H1 (cell line): ENCODE measurements around the gene CHFR. TPM values are rescaled to one million over a fixed set of nuclear protein-coding genes. Genes with fewer than 3 reads are reported as not detected.

Source experiments
- CTCF ChIA-PET: fragments of 300-600 bp; sonication (Branson Sonifier 250); formaldehyde crosslinking; loops from one replicate; lab custom pipeline; 2021; ENCODE audit not compliant: partially characterized antibody; lab: Charles Lee
- POLR2A ChIA-PET: fragments of 300-600 bp; sonication (Branson Sonifier 250); formaldehyde crosslinking; loops from one replicate; lab custom pipeline; 2021; ENCODE audit warnings: inconsistent platforms; ENCODE audit not compliant: partially characterized antibody; lab: Charles Lee
- DNase-seq, 2 experiments: peaks; one replicate each; pipeline versions ENCODE4 v3.0.0 to v3.0.0-alpha.2; 2010 to 2022; ENCODE audit warnings: low spot score in 2 of 2, low read depth in 1 of 2, mixed read lengths in 1 of 2
- FAIRE-seq: peaks from 2 replicates; lab custom pipeline; 2011; peaks lifted over from hg19 to GRCh38; lab: Jason Lieb, UNC
- H2AFZ ChIP-seq: 2 replicates; pipeline ENCODE4 v1.8.1; 2012; ENCODE audit warnings: low read length, inconsistent platforms
- H2AK5ac ChIP-seq: 2 replicates; pipeline ENCODE4 v1.6.1; 2013; ENCODE audit warnings: low read depth, low read length
- H2BK120ac ChIP-seq: replicated peaks from 2 replicates; pipeline ENCODE3; 2013; ENCODE audit warnings: low read depth, low read length, inconsistent platforms
- H2BK12ac ChIP-seq: 2 replicates; pipeline ENCODE4 v1.6.1; 2013; ENCODE audit warnings: low read depth, low read length
- H2BK15ac ChIP-seq: 2 replicates; pipeline ENCODE4 v1.6.1; 2013; ENCODE audit warnings: low read length
- H2BK20ac ChIP-seq: 2 replicates; pipeline ENCODE4 v1.6.1; 2013; ENCODE audit warnings: low read length
- H2BK5ac ChIP-seq: 2 replicates; pipeline ENCODE4 v1.6.1; 2013; ENCODE audit warnings: low read depth, low read length
- H3K14ac ChIP-seq: 2 replicates; pipeline ENCODE4 v1.6.1; 2013; ENCODE audit warnings: inconsistent platforms; ENCODE audit not compliant: insufficient read length
- H3K18ac ChIP-seq: 2 replicates; pipeline ENCODE4 v1.6.1; 2013; ENCODE audit warnings: low read length; ENCODE audit errors: extremely low read depth
- H3K23ac ChIP-seq: 2 replicates; pipeline ENCODE4 v1.6.1; 2013; ENCODE audit warnings: inconsistent platforms; ENCODE audit not compliant: insufficient read length
- H3K23me2 ChIP-seq: 2 replicates; pipeline ENCODE4 v1.6.1; 2013; ENCODE audit warnings: low read depth, low read length
- H3K27ac ChIP-seq: 2 replicates; pipeline ENCODE4 v1.6.1; 2011; ENCODE audit warnings: low read depth, low read length, inconsistent platforms
- H3K27me3 ChIP-seq, 4 experiments: replicated peaks in 1 of 4; 1 replicate in 1 of 4; 2 replicates in 3 of 4; pipeline versions ENCODE4 v1.6.1 to v1.8.1; 2011 to 2013; ENCODE audit warnings: low read length in 3 of 4, mild to moderate bottlenecking in 3 of 4, inconsistent platforms in 2 of 4, mixed read lengths in 2 of 4, moderate library complexity in 1 of 4; ENCODE audit not compliant: control insufficient read depth in 3 of 4, insufficient read depth in 3 of 4; ENCODE audit errors: extremely low read depth in 1 of 4
- H3K36me3 ChIP-seq, 4 experiments: 2 replicates each; pipeline versions ENCODE4 v1.6.1 to v1.8.1; 2011 to 2013; ENCODE audit warnings: mild to moderate bottlenecking in 4 of 4, low read length in 3 of 4, moderate library complexity in 2 of 4, control low read depth in 1 of 4, inconsistent platforms in 1 of 4; ENCODE audit not compliant: insufficient read depth in 4 of 4, control insufficient read depth in 2 of 4
- H3K4ac ChIP-seq: replicated peaks from 2 replicates; pipeline ENCODE3; 2013; ENCODE audit warnings: low read length, low read depth, mixed read lengths, inconsistent platforms; ENCODE audit not compliant: insufficient read length
- H3K4me1 ChIP-seq, 4 experiments: replicated peaks in 1 of 4; 1 replicate in 1 of 4; 2 replicates in 3 of 4; pipeline versions ENCODE4 v1.6.1 to v1.8.1; 2011 to 2013; ENCODE audit warnings: low read length in 3 of 4, inconsistent platforms in 2 of 4, mixed read lengths in 1 of 4; ENCODE audit not compliant: insufficient read depth in 4 of 4, control insufficient read depth in 3 of 4
- H3K4me2 ChIP-seq, 2 experiments: 2 replicates each; pipeline versions ENCODE4 v1.6.1 to v1.8.1; 2011 to 2013; ENCODE audit warnings: low read depth in 2 of 2, low read length in 2 of 2, control low read depth in 1 of 2, inconsistent platforms in 1 of 2, mild to moderate bottlenecking in 1 of 2; ENCODE audit not compliant: insufficient read depth in 1 of 2
- H3K4me3 ChIP-seq, 4 experiments: fragments of 200-600, 300-600 bp in 1 of 4; sonication (generic), shearing (Covaris generic), sonication (Bioruptor Twin) in 1 of 4; 2 replicates each; pipeline versions ENCODE4 v1.5.1 to v1.8.1; 2011 to 2016; ENCODE audit warnings: low read length in 4 of 4, low read depth in 3 of 4, control low read depth in 2 of 4, inconsistent platforms in 2 of 4, mild to moderate bottlenecking in 2 of 4, mixed read lengths in 1 of 4, moderate library complexity in 1 of 4; ENCODE audit not compliant: insufficient read depth in 2 of 4; ENCODE audit errors: extremely low read depth in 1 of 4
- H3K56ac ChIP-seq: replicated peaks from 2 replicates; pipeline ENCODE3; 2013; ENCODE audit warnings: low read depth, mild to moderate bottlenecking, mixed read lengths, low read length, inconsistent platforms; ENCODE audit not compliant: insufficient read length
- H3K79me1 ChIP-seq: 2 replicates; pipeline ENCODE4 v1.6.1; 2013; ENCODE audit warnings: low read depth, low read length, control low read depth
- H3K79me2 ChIP-seq, 2 experiments: 2 replicates each; pipeline versions ENCODE4 v1.6.1 to v1.8.1; 2012 to 2013; ENCODE audit warnings: low read length in 2 of 2, mild to moderate bottlenecking in 2 of 2, inconsistent platforms in 1 of 2; ENCODE audit not compliant: insufficient read depth in 2 of 2, control insufficient read depth in 1 of 2
- H3K9ac ChIP-seq, 4 experiments: replicated peaks in 1 of 4; 1 replicate in 1 of 4; 2 replicates in 3 of 4; pipeline versions ENCODE4 v1.6.1 to v1.8.1; 2011 to 2013; ENCODE audit warnings: low read depth in 3 of 4, low read length in 3 of 4, control low read depth in 2 of 4, mild to moderate bottlenecking in 2 of 4, moderate library complexity in 2 of 4, inconsistent platforms in 1 of 4; ENCODE audit errors: extremely low read depth in 1 of 4
- H3K9me3 ChIP-seq, 2 experiments: 2 replicates each; pipeline versions ENCODE4 v1.6.1 to v1.8.1; 2012 to 2013; ENCODE audit warnings: mild to moderate bottlenecking in 2 of 2, moderate library complexity in 2 of 2, control low read depth in 1 of 2, inconsistent platforms in 1 of 2, low read depth in 1 of 2, low read length in 1 of 2, mixed read lengths in 1 of 2; ENCODE audit not compliant: insufficient read depth in 2 of 2
- H4K20me1 ChIP-seq, 2 experiments: replicated peaks in 1 of 2; 2 replicates each; pipeline versions ENCODE3 to v1.8.1; 2011 to 2013; ENCODE audit warnings: inconsistent platforms in 2 of 2, low read length in 2 of 2, mild to moderate bottlenecking in 1 of 2; ENCODE audit not compliant: insufficient read depth in 2 of 2, control insufficient read depth in 1 of 2
- H4K5ac ChIP-seq: 2 replicates; pipeline ENCODE4 v1.6.1; 2013; ENCODE audit warnings: low read length, low read depth, mixed read lengths, inconsistent platforms; ENCODE audit not compliant: insufficient read length
- H4K8ac ChIP-seq: 2 replicates; pipeline ENCODE4 v1.8.0; 2013; ENCODE audit warnings: mild to moderate bottlenecking, moderate library complexity, low read length, inconsistent platforms; ENCODE audit not compliant: insufficient read depth; ENCODE audit errors: extremely low read depth
- H4K91ac ChIP-seq: replicated peaks from 2 replicates; pipeline ENCODE3; 2013; ENCODE audit warnings: low read length, mixed read lengths, inconsistent platforms; ENCODE audit not compliant: insufficient read length
- ASH2L ChIP-seq: fragments of 200-600, 300-600 bp; sonication (generic); IDR thresholded peaks from one replicate; pipeline ENCODE4 v1.7.1; 2017; ENCODE audit warnings: low read length
- BCL11A ChIP-seq, 2 experiments: IDR thresholded peaks; one replicate each; pipeline ENCODE4 v1.6.1; 2011; ENCODE audit warnings: low read depth in 2 of 2, low read length in 2 of 2, mild to moderate bottlenecking in 2 of 2
- CHD2 ChIP-seq: IDR thresholded peaks from 2 replicates; pipeline ENCODE4 v1.6.1; 2012; ENCODE audit warnings: low read length, improper control_type of control experiment
- MAFK ChIP-seq: IDR thresholded peaks from 2 replicates; pipeline ENCODE4 v1.6.1; 2012; ENCODE audit warnings: low read depth, mild to moderate bottlenecking, improper control_type of control experiment, low read length
- RAD21 ChIP-seq, 2 experiments: IDR thresholded peaks in 1 of 2; conservative IDR thresholded peaks in 1 of 2; 2 replicates each; pipeline ENCODE4 v1.6.1; 2011; ENCODE audit warnings: low read depth in 2 of 2, low read length in 2 of 2, improper control_type of control experiment in 1 of 2, inconsistent platforms in 1 of 2, mild to moderate bottlenecking in 1 of 2, moderate library complexity in 1 of 2
- SRF ChIP-seq: IDR thresholded peaks from 2 replicates; pipeline ENCODE4 v1.6.1; 2011; ENCODE audit warnings: mild to moderate bottlenecking, low read depth, low read length, moderate library complexity
- YY1 ChIP-seq: IDR thresholded peaks from 2 replicates; pipeline ENCODE4 v1.6.1; 2011; ENCODE audit warnings: low read depth, mild to moderate bottlenecking, low read length
- WGBS, 2 experiments: shearing (Covaris generic) in 1 of 2; methylation state at CpG; one replicate each; pipeline versions ENCODE4 v1.1.6 to v1.1.7; 2013 to 2015; ENCODE audit warnings: low lambda C conversion rate in 2 of 2, mixed read lengths in 2 of 2, inconsistent platforms in 1 of 2, low coverage in 1 of 2, missing lambda C conversion rate in 1 of 2; ENCODE audit not compliant: insufficient replicate concordance in 2 of 2, insufficient coverage in 1 of 2, insufficient read length in 1 of 2; ENCODE audit errors: extremely low coverage in 1 of 2, missing lambda C conversion rate in 1 of 2; 5-methylcytosine and 5-hydroxymethylcytosine counted together
- polyA plus RNA-seq, 7 experiments: library from polyadenylated mRNA; depleted of rRNA in 3 of 7; stranded (reverse) in 5 of 7; unstranded in 2 of 7; fragments of >200 nt in 5 of 7; fragments of 200-250 nt in 2 of 7; gene quantifications; 1 replicate in 5 of 7; 2 replicates in 1 of 7; 4 replicates in 1 of 7; pipeline versions ENCODE4 v1.2.1 to v1.2.3, GENCODE V29; 2011 to 2013; ENCODE audit warnings: missing spikeins in 2 of 7, mixed read lengths in 2 of 7
- total RNA-seq: library from RNA; stranded (reverse); fragmentation: NEBNext Ultra II Directional; extraction: Animal tissue kit (Norgen Biotek cat#: 25700); gene quantifications from 2 replicates; pipeline ENCODE4 v1.2.1, GENCODE V29; 2021

The CHFR gene
- total and polyA plus RNA-seq, 2 of the 8 experiments (the other 6 are each of a cell fraction or from before 2014, with no cell fraction given), result 31.4 to 44.6 TPM

DNA sequence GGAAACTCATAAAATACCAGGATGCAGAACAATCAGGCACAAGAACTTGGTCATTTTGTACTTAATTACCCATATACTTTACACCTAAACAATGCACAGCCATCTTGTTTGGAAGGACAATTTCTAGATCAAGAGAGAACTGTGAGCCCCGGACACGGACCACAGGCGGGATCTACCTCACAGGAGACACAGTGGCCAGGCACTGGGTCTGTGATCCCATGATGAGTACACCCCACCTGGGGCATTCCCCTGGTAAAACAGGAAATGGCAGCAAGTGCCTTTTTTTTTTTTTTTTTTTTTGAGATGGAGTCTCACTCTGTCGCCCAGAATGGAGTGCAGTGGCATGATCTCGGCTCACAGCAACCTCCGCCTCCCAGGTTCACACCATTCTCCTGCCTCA is 74.0 kb downstream of the CHFR start:
- Histone ChIP-seq H3K4me3 (no peak overlapping the region), H4K5ac (no peak overlapping the region), H3K79me1 (no peaks in the 10 kb centered on the region), H3K23me2 (no peaks in the 10 kb centered on the region), H4K8ac (no peak overlapping the region), H3K27me3 (no peaks in the 10 kb centered on the region), H3K18ac (no peak overlapping the region), H3K36me3 (peaks cover 13 to 52% (median 39%) of the 10 kb centered on the region in 4 experiments; a peak in 7 of 8 replicates), H2BK12ac (no peak overlapping the region), H3K4ac (no peak overlapping the region), H3K23ac (no peak overlapping the region), H4K20me1 (peaks cover 0 to 8% of the 10 kb centered on the region in 2 experiments), H3K56ac (no peak overlapping the region), H4K91ac (no peak overlapping the region), H3K4me1 (no peaks in the 10 kb centered on the region), H3K14ac (no peak overlapping the region), H3K9ac (no peak overlapping the region), H3K27ac (no peak overlapping the region), H2BK20ac (no peak overlapping the region), H3K9me3 (no peaks in the 10 kb centered on the region), H2BK15ac (no peak overlapping the region), H2BK5ac (no peak overlapping the region), H3K79me2 (no peaks in the 10 kb centered on the region), H2BK120ac (no peak overlapping the region), H2AFZ (no peak overlapping the region), H3K4me2 (no peak overlapping the region), H2AK5ac (no peak overlapping the region)
- ChIA-PET POLR2A (interaction anchor here (1.3 to 4.1 kb wide), 3 partner anchors 9 to 16 kb away, joined by 3 to 16 read pairs (median 6); partner anchors contain the start of gene GOLGA3), CTCF (interaction anchor here (0.6 kb wide), 1 partner anchor 365 kb away, joined by 3 read pairs; no protein-coding TSS in a partner anchor)
- DNase-seq, result no peak
- no peak for TF ChIP-seq RAD21 (IDR thresholded peaks at IDR 0.05 in 1 of 2, conservative IDR thresholded peaks at IDR 0.05 in 1 of 2; ENCODE audit: low read depth in 2 of 2, low read length in 2 of 2)
- no peak for TF ChIP-seq YY1
- no peak for TF ChIP-seq SRF
- no peak for TF ChIP-seq MAFK
- TF ChIP-seq CHD2, result no peak
- no peak for TF ChIP-seq ASH2L
- no peak for TF ChIP-seq BCL11A (IDR thresholded peaks at IDR 0.05; ENCODE audit: low read depth in 2 of 2, low read length in 2 of 2)
- WGBS, 2 experiments, result 94% methylated on average over 5 of the region's 6 CpGs; no CpG with 5 or more reads in 1 of the 2 experiments
- FAIRE-seq, result no peak
